ENCODE data around the gene OR12D1.
"Not testable (repeated sequence)": the region's sequence is repeated elsewhere in the genome, so short reads cannot be mapped to it uniquely, and the experiment has no call there.

OR12D1 gene

DNA sequence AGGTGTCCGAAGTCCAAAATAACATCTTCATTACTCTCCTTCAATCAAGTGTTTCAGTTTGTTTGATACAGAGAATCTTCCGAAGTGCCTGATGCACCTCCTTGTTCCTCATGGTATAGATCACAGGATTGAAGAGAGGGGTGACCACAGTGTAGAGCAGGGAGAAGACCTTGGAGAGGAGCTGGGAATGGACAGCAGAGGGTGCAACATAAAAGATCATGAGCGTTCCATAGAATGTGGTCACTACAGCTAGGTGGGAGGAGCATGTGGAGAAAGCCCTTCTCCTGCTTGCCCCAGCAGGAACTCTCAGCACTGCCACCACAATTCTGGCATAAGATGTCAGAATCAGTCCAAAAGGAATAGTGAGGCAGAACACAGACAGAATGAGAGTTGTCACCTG lies 11.9 kb downstream of the OR12D1 start:
- Histone ChIP-seq H3K27me3 (ENCODE audit: insufficient read depth, low read length) (no peaks in the 10 kb centered on the region), H3K9ac (ENCODE audit: low read length) (no peak overlapping the region)
- no peak for TF ChIP-seq EZH2 (IDR thresholded peaks at IDR 0.05; ENCODE audit: borderline replicate concordance, low read length)
- TF ChIP-seq, protein P1, sequence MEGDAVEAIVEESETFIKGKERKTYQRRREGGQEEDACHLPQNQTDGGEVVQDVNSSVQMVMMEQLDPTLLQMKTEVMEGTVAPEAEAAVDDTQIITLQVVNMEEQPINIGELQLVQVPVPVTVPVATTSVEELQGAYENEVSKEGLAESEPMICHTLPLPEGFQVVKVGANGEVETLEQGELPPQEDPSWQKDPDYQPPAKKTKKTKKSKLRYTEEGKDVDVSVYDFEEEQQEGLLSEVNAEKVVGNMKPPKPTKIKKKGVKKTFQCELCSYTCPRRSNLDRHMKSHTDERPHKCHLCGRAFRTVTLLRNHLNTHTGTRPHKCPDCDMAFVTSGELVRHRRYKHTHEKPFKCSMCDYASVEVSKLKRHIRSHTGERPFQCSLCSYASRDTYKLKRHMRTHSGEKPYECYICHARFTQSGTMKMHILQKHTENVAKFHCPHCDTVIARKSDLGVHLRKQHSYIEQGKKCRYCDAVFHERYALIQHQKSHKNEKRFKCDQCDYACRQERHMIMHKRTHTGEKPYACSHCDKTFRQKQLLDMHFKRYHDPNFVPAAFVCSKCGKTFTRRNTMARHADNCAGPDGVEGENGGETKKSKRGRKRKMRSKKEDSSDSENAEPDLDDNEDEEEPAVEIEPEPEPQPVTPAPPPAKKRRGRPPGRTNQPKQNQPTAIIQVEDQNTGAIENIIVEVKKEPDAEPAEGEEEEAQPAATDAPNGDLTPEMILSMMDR (IDR thresholded peaks at IDR 0.05; ENCODE audit: low read length), result no peak

DNA sequence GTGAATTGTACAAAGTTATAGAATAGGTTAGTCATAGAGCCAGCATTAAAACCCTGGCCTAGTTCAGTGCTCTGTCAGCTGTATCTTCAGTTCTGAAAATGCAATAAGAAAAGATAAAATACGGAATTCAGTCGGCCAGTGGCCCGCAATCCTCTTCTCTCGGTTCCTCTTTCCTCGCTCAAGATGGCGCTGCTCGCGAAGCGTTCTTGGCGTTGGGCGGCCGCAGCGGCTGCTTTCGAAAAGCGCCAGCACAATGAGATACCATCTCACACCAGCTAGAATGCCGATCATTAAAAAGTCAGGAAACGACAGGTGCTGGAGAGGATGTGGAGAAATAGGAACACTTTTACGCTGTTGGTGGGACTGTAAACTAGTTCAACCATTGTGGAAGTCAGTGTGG lies 22.0 kb downstream of the OR12D1 start:
- H3K4me2 ChIP-seq (ENCODE audit: low read length), result not testable (repeated sequence)

More for the DNA sequence above, 11.9 kb downstream of the OR12D1 start:
- Histone ChIP-seq H3K4me1 (ENCODE audit: insufficient read depth, low read length, severe bottlenecking) (no peaks in the 10 kb centered on the region), H3F3A (ENCODE audit: insufficient read depth, low read length) (no peaks in the 10 kb centered on the region), H3K79me2 (ENCODE audit: insufficient read depth, low read length) (no peaks in the 10 kb centered on the region), H3K9me3 (ENCODE audit: low read length) (no peaks in the 10 kb centered on the region), H4K20me1 (ENCODE audit: insufficient read depth, low read length) (no peaks in the 10 kb centered on the region), H3K27ac (ENCODE audit: low read depth, low read length, poor library complexity, severe bottlenecking) (no peak overlapping the region), H3K36me3 (ENCODE audit: insufficient read depth, low read length) (no peaks in the 10 kb centered on the region), H3K4me2 (ENCODE audit: low read length) (no peak overlapping the region), H3K9me2 (ENCODE audit: low read depth, low read length) (no peaks in the 10 kb centered on the region), H2AFZ (ENCODE audit: low read length) (no peak overlapping the region), H3K4me3 (ENCODE audit: low read depth, low read length, poor library complexity, severe bottlenecking) (no peak overlapping the region)

DNA sequence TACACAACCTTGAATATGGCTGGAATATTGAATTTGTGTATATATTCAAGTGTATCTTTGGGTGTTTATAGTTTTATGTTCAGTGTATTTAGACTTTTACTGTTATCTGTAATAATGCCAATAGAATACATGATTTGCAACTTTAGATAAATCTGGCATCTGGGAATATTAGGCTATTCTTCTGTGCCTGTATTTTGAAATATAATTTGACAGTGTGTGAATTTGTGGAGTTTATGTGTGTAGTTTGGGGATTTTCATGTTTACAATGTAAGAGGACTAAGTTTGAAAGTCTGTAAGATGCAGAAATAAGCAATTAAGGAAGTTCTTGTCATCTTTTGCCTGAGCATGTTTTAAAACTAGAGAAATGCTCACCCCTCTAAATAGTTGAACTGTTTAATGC lies 24.3 kb downstream of the OR12D1 start, which contains the start of gene OR10C1:
TSS of gene OR10C1 (plus strand) at position 301 of the 400 bp plus-strand sequence. CDS start 710 bp downstream, outside the sequence.
- Histone ChIP-seq H3K9me2 (ENCODE audit: low read depth, low read length) (no peaks in the 10 kb centered on the region), H3K27ac (ENCODE audit: low read depth, low read length, poor library complexity, severe bottlenecking) (no peak within 1 kb of the TSS), H3K4me3 (ENCODE audit: low read depth, low read length, poor library complexity, severe bottlenecking) (no peak within 1 kb of the TSS), H3K27me3 (ENCODE audit: insufficient read depth, low read length) (no peaks in the 10 kb centered on the region), H3K9ac (ENCODE audit: low read length) (no peak within 1 kb of the TSS), H3K36me3 (ENCODE audit: insufficient read depth, low read length) (no peaks in the 10 kb centered on the region), H4K20me1 (ENCODE audit: insufficient read depth, low read length) (no peaks in the 10 kb centered on the region), H3K4me1 (ENCODE audit: insufficient read depth, low read length, severe bottlenecking) (no peaks in the 10 kb centered on the region), H3K79me2 (ENCODE audit: insufficient read depth, low read length) (no peaks in the 10 kb centered on the region), H3K4me2 (ENCODE audit: low read length) (no peak within 1 kb of the TSS), H3F3A (ENCODE audit: insufficient read depth, low read length) (no peaks in the 10 kb centered on the region), H2AFZ (ENCODE audit: low read length) (no peak within 1 kb of the TSS), H3K9me3 (ENCODE audit: low read length) (no peaks in the 10 kb centered on the region)
- TF ChIP-seq EZH2 (IDR thresholded peaks at IDR 0.05; ENCODE audit: borderline replicate concordance, low read length), result no peak
- TF ChIP-seq, protein P1 (IDR thresholded peaks at IDR 0.05; ENCODE audit: low read length), result no peak

More for the DNA sequence above, 22.0 kb downstream of the OR12D1 start:
- not testable (repeated sequence) for H3K79me2 ChIP-seq (ENCODE audit: insufficient read depth, low read length); H3K27ac ChIP-seq (ENCODE audit: low read depth, low read length, poor library complexity, severe bottlenecking); H3K9me2 ChIP-seq (ENCODE audit: low read depth, low read length); H3K4me1 ChIP-seq (ENCODE audit: insufficient read depth, low read length, severe bottlenecking); H3K4me3 ChIP-seq (ENCODE audit: low read depth, low read length, poor library complexity, severe bottlenecking); H3K36me3 ChIP-seq (ENCODE audit: insufficient read depth, low read length); H4K20me1 ChIP-seq (ENCODE audit: insufficient read depth, low read length); H3F3A ChIP-seq (ENCODE audit: insufficient read depth, low read length); H3K9ac ChIP-seq (ENCODE audit: low read length); H2AFZ ChIP-seq (ENCODE audit: low read length); H3K27me3 ChIP-seq (ENCODE audit: insufficient read depth, low read length); H3K9me3 ChIP-seq (ENCODE audit: low read length)

DNA sequence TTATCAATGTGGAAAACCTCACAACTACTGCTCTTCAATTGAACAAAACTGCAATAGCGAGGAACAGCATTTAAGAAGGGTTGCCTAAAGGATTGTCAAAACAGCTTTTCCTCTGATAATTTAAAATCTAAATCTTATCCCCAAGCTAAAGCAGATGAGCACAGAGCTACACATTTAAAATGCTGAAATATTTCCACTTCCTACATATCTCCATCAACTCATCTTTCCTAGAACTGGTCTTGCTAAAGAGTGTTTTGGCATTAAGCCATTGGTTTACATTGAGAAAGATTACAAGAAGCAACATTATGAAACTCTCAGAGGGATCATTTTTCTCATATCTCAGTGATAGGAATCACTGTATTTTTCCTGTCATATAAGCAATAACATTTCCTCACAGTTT lies 28.0 kb downstream of the OR12D1 start:
- Histone ChIP-seq H3F3A (ENCODE audit: insufficient read depth, low read length) (no peaks in the 10 kb centered on the region), H3K79me2 (ENCODE audit: insufficient read depth, low read length) (no peaks in the 10 kb centered on the region), H2AFZ (ENCODE audit: low read length) (no peak overlapping the region), H3K9me2 (ENCODE audit: low read depth, low read length) (no peaks in the 10 kb centered on the region), H3K4me1 (ENCODE audit: insufficient read depth, low read length, severe bottlenecking) (no peaks in the 10 kb centered on the region), H3K27ac (ENCODE audit: low read depth, low read length, poor library complexity, severe bottlenecking) (no peak overlapping the region), H3K4me2 (ENCODE audit: low read length) (no peak overlapping the region), H3K9ac (ENCODE audit: low read length) (no peak overlapping the region), H3K27me3 (ENCODE audit: insufficient read depth, low read length) (0 out of 2 replicates have a peak, but pooled peaks cover 3% of the 10 kb centered on the region), H3K36me3 (ENCODE audit: insufficient read depth, low read length) (no peaks in the 10 kb centered on the region), H3K9me3 (ENCODE audit: low read length) (no peaks in the 10 kb centered on the region), H4K20me1 (ENCODE audit: insufficient read depth, low read length) (no peaks in the 10 kb centered on the region), H3K4me3 (ENCODE audit: low read depth, low read length, poor library complexity, severe bottlenecking) (no peak overlapping the region)
- no peak for TF ChIP-seq EZH2 (IDR thresholded peaks at IDR 0.05; ENCODE audit: borderline replicate concordance, low read length)
- TF ChIP-seq, protein P1 (IDR thresholded peaks at IDR 0.05; ENCODE audit: low read length), result no peak

DNA sequence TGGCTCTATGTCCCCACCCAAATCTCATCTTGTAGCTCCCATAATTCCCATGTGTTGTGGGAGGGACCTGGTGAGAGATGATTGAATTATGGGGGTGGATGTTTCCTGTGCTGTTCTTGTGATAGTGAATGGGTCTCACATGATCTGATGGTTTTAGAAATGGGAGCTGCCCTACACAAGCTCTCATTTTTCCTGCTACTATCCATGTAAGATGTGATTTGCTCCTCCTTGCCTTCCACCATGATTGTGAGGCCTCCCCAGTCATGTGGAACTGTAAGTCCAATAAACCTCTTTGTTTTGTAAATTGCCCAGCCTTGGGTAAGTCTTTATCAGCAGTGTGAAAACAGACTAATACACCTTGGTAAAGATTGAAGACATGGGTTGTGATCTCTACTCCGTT lies 29.3 kb downstream of the OR12D1 start:
- H4K20me1 ChIP-seq (ENCODE audit: insufficient read depth, low read length); H3K9ac ChIP-seq (ENCODE audit: low read length); H3K4me2 ChIP-seq (ENCODE audit: low read length); H2AFZ ChIP-seq (ENCODE audit: low read length); H3K4me3 ChIP-seq (ENCODE audit: low read depth, low read length, poor library complexity, severe bottlenecking); H3K27ac ChIP-seq (ENCODE audit: low read depth, low read length, poor library complexity, severe bottlenecking); H3K79me2 ChIP-seq (ENCODE audit: insufficient read depth, low read length); H3K9me2 ChIP-seq (ENCODE audit: low read depth, low read length); H3K4me1 ChIP-seq (ENCODE audit: insufficient read depth, low read length, severe bottlenecking); H3F3A ChIP-seq (ENCODE audit: insufficient read depth, low read length); H3K27me3 ChIP-seq (ENCODE audit: insufficient read depth, low read length); H3K36me3 ChIP-seq (ENCODE audit: insufficient read depth, low read length); H3K9me3 ChIP-seq (ENCODE audit: low read length): not testable (repeated sequence)

All from OCI-LY1 (cell line).